Measurements from ENCODE around the gene GRB10.

- TF ChIP-seq CTCF (IDR thresholded peaks at IDR 0.05 in 4 of 5, conservative IDR thresholded peaks at IDR 0.05 in 1 of 5) (no peak), POLR2A (IDR thresholded peaks at IDR 0.05) (no peak)
Observed at GRCh38 chr7:50693455-50694130, 89.1 kb downstream of the GRB10 start.
